OCI-LY3 (cell line): ENCODE results near the gene EXD3.

Experiments used
- CTCF ChIP-seq: fragments of 200-600, 300-600 bp; sonication (generic); IDR thresholded peaks from 2 replicates; pipeline ENCODE4 v1.5.1; 2014; ENCODE audit warnings: antibody characterized with exemption, low read length, low read depth
- EZH2phosphoT487 ChIP-seq: fragments of 200-600 bp; shearing (Covaris generic); IDR thresholded peaks from 2 replicates; pipeline ENCODE4 v1.6.1; 2018; ENCODE audit warnings: antibody characterized with exemption, mixed run types, low read depth

- TF ChIP-seq CTCF (no peak), EZH2phosphoT487 (no peak)
Observed at GRCh38 chr9:137305060-137305797, 117.7 kb downstream of the EXD3 start.
